ENCODE measurements around the gene APMAP.

APMAP gene

GRCh38 chr20:24987244-24987643 lies 5.3 kb downstream of the APMAP start:
- DNase-seq (ENCODE audit: low read depth), result no peak

- no peak for DNase-seq (ENCODE audit: low read depth)
Observed at GRCh38 chr20:24986436-24987015, 6.0 kb downstream of the APMAP start.

- DNase-seq (ENCODE audit: low read depth), result no peak
Observed at GRCh38 chr20:24985802-24986201, 6.7 kb downstream of the APMAP start.

GRCh38 chr20:24984961-24985640 lies 7.5 kb downstream of the APMAP start:
- DNase-seq (ENCODE audit: low read depth), result no peak

- DNase-seq (ENCODE audit: low read depth), result no peak
Observed at GRCh38 chr20:24983896-24984295, 8.7 kb downstream of the APMAP start.

GRCh38 chr20:24981790-24982189 lies 10.8 kb downstream of the APMAP start:
- DNase-seq (ENCODE audit: low read depth), result no peak

- DNase-seq (ENCODE audit: low read depth), result no peak
Observed at GRCh38 chr20:24981282-24981681, 11.3 kb downstream of the APMAP start.

GRCh38 chr20:24980291-24981053 lies 12.1 kb downstream of the APMAP start:
- no peak for DNase-seq (ENCODE audit: low read depth)

- DNase-seq (ENCODE audit: low read depth), result no peak
Observed at GRCh38 chr20:24979036-24979960, 13.3 kb downstream of the APMAP start.

- no peak for DNase-seq (ENCODE audit: low read depth)
Observed at GRCh38 chr20:24978513-24978912, 14.0 kb downstream of the APMAP start.

- DNase-seq (ENCODE audit: low read depth), result no peak
Observed at GRCh38 chr20:24977797-24978196, 14.8 kb downstream of the APMAP start.

GRCh38 chr20:24977336-24977735 lies 15.2 kb downstream of the APMAP start:
- DNase-seq (ENCODE audit: low read depth), result no peak

- DNase-seq (ENCODE audit: low read depth), result no peak
Observed at GRCh38 chr20:24972341-24972740, 20.2 kb downstream of the APMAP start.

GRCh38 chr20:24971376-24972101 lies 21.0 kb downstream of the APMAP start:
- no peak for DNase-seq (ENCODE audit: low read depth)

GRCh38 chr20:24970754-24971153 lies 21.8 kb downstream of the APMAP start:
- DNase-seq (ENCODE audit: low read depth), result no peak

GRCh38 chr20:24970030-24970553 lies 22.5 kb downstream of the APMAP start:
- no peak for DNase-seq (ENCODE audit: low read depth)

- DNase-seq (ENCODE audit: low read depth), result no peak
Observed at GRCh38 chr20:24969186-24970029, 23.1 kb downstream of the APMAP start.

GRCh38 chr20:24968278-24968800 lies 24.2 kb downstream of the APMAP start:
- no peak for DNase-seq (ENCODE audit: low read depth)

GRCh38 chr20:24966317-24967012 lies 26.1 kb downstream of the APMAP start:
- no peak for DNase-seq (ENCODE audit: low read depth)

Data from activated T-cell treated with anti-CD3 and anti-CD28 coated beads for 24 hours (primary cell).